ENCODE measurements around the gene KCTD20. TPM values are rescaled to one million over a fixed set of nuclear protein-coding genes. Genes with fewer than 3 reads are reported as not detected.

KCTD20 gene
- total and polyA plus RNA-seq, 9 of the 15 experiments (the other 6 are each of a cell fraction or from before 2014, with no cell fraction given) = 28.9 to 160 (median 70.6) TPM

DNA sequence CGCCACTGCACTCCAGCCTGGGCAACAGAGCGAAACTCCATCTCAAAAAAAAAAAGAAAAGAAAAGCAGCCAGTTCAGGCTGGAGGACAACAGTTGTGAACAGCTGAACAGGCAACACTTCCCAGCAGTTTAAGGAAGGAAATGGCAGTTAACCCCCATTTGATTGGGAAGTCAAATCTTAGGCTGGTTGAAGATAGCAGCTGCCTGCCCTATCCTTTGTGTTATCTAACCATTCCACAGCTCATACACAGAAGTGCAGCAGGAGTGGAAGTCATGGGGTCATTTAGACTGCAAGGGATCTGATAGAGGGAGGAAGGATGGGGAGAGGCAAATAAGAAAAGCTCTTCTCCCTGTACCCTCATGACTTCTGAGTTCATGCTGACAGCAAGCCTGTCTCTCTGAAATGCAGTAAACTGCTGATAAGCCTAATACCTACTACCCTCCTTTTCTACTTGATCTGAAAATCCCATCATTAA lies 35.3 kb downstream of the KCTD20 start (continued):
- no peak for TF ChIP-seq POLR3A (IDR thresholded peaks at IDR 0.05; ENCODE audit: borderline replicate concordance, extremely low read depth, insufficient read depth, insufficient read length)
- no peak for TF ChIP-seq POLR2H (tag; IDR thresholded peaks at IDR 0.05; ENCODE audit: low read depth)
- TF ChIP-seq ZNF77 (CRISPR knock-in tag; IDR thresholded peaks at IDR 0.05) = no peak
- TF ChIP-seq, protein P1, sequence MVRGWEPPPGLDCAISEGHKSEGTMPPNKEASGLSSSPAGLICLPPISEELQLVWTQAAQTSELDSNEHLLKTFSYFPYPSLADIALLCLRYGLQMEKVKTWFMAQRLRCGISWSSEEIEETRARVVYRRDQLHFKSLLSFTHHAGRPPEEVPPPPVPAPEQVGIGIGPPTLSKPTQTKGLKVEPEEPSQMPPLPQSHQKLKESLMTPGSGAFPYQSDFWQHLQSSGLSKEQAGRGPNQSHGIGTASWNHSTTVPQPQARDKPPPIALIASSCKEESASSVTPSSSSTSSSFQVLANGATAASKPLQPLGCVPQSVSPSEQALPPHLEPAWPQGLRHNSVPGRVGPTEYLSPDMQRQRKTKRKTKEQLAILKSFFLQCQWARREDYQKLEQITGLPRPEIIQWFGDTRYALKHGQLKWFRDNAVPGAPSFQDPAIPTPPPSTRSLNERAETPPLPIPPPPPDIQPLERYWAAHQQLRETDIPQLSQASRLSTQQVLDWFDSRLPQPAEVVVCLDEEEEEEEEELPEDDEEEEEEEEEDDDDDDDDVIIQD (CRISPR knock-in tag; IDR thresholded peaks at IDR 0.05) = no peak
- TF ChIP-seq POU5F1 (IDR thresholded peaks at IDR 0.05; ENCODE audit: borderline replicate concordance, low read depth, low read length, partially characterized antibody) = no peak
- TF ChIP-seq ZNF668 (CRISPR knock-in tag; IDR thresholded peaks at IDR 0.05) = no peak
- TF ChIP-seq ZBTB7A (IDR thresholded peaks at IDR 0.05; ENCODE audit: borderline replicate concordance, control insufficient read depth, low read depth, low read length) = no peak
- TF ChIP-seq, protein P2, sequence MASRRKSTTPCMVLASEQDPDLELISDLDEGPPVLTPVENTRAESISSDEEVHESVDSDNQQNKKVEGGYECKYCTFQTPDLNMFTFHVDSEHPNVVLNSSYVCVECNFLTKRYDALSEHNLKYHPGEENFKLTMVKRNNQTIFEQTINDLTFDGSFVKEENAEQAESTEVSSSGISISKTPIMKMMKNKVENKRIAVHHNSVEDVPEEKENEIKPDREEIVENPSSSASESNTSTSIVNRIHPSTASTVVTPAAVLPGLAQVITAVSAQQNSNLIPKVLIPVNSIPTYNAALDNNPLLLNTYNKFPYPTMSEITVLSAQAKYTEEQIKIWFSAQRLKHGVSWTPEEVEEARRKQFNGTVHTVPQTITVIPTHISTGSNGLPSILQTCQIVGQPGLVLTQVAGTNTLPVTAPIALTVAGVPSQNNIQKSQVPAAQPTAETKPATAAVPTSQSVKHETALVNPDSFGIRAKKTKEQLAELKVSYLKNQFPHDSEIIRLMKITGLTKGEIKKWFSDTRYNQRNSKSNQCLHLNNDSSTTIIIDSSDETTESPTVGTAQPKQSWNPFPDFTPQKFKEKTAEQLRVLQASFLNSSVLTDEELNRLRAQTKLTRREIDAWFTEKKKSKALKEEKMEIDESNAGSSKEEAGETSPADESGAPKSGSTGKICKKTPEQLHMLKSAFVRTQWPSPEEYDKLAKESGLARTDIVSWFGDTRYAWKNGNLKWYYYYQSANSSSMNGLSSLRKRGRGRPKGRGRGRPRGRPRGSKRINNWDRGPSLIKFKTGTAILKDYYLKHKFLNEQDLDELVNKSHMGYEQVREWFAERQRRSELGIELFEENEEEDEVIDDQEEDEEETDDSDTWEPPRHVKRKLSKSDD (conservative IDR thresholded peaks at IDR 0.05; ENCODE audit: low read length) = no peak
- TF ChIP-seq, protein P3, sequence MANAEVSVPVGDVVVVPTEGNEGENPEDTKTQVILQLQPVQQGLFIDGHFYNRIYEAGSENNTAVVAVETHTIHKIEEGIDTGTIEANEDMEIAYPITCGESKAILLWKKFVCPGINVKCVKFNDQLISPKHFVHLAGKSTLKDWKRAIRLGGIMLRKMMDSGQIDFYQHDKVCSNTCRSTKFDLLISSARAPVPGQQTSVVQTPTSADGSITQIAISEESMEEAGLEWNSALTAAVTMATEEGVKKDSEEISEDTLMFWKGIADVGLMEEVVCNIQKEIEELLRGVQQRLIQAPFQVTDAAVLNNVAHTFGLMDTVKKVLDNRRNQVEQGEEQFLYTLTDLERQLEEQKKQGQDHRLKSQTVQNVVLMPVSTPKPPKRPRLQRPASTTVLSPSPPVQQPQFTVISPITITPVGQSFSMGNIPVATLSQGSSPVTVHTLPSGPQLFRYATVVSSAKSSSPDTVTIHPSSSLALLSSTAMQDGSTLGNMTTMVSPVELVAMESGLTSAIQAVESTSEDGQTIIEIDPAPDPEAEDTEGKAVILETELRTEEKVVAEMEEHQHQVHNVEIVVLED (CRISPR knock-in tag; IDR thresholded peaks at IDR 0.05) = no peak
- no peak for TF ChIP-seq ZNF764 (CRISPR knock-in tag; IDR thresholded peaks at IDR 0.05; ENCODE audit: low read depth)
- TF ChIP-seq IRF2 (CRISPR knock-in tag; IDR thresholded peaks at IDR 0.05) = no peak
- TF ChIP-seq HNRNPK (IDR thresholded peaks at IDR 0.05; ENCODE audit: low read depth, low read length, poor library complexity, severe bottlenecking) = no peak
- no peak for TF ChIP-seq ZNF184 (CRISPR knock-in tag; IDR thresholded peaks at IDR 0.05)
- TF ChIP-seq, protein P4, sequence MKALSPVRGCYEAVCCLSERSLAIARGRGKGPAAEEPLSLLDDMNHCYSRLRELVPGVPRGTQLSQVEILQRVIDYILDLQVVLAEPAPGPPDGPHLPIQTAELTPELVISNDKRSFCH (CRISPR knock-in tag; IDR thresholded peaks at IDR 0.05) = no peak
- TF ChIP-seq, protein P4 (tag; IDR thresholded peaks at IDR 0.05) = 0 out of 2 replicates have a peak, but pooled peaks have one; percentile 26
- no peak for TF ChIP-seq PCBP2 (IDR thresholded peaks at IDR 0.05; ENCODE audit: low read depth, low read length, poor library complexity, severe bottlenecking)
- TF ChIP-seq, protein P5, sequence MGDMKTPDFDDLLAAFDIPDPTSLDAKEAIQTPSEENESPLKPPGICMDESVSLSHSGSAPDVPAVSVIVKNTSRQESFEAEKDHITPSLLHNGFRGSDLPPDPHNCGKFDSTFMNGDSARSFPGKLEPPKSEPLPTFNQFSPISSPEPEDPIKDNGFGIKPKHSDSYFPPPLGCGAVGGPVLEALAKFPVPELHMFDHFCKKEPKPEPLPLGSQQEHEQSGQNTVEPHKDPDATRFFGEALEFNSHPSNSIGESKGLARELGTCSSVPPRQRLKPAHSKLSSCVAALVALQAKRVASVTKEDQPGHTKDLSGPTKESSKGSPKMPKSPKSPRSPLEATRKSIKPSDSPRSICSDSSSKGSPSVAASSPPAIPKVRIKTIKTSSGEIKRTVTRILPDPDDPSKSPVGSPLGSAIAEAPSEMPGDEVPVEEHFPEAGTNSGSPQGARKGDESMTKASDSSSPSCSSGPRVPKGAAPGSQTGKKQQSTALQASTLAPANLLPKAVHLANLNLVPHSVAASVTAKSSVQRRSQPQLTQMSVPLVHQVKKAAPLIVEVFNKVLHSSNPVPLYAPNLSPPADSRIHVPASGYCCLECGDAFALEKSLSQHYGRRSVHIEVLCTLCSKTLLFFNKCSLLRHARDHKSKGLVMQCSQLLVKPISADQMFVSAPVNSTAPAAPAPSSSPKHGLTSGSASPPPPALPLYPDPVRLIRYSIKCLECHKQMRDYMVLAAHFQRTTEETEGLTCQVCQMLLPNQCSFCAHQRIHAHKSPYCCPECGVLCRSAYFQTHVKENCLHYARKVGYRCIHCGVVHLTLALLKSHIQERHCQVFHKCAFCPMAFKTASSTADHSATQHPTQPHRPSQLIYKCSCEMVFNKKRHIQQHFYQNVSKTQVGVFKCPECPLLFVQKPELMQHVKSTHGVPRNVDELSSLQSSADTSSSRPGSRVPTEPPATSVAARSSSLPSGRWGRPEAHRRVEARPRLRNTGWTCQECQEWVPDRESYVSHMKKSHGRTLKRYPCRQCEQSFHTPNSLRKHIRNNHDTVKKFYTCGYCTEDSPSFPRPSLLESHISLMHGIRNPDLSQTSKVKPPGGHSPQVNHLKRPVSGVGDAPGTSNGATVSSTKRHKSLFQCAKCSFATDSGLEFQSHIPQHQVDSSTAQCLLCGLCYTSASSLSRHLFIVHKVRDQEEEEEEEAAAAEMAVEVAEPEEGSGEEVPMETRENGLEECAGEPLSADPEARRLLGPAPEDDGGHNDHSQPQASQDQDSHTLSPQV (IDR thresholded peaks at IDR 0.05) = no peak
